Upper lobe of right lung (tissue), 1 donor: ENCODE measurements around the gene IL17F. TPM values are rescaled to one million over a fixed set of nuclear protein-coding genes. Genes with fewer than 3 reads are reported as not detected.

Experiments used
- ATAC-seq: fragments of 200-7000 bp; cut with Tn5 transposase; one replicate; pipeline ENCODE4 v1.9.1; 2020; ENCODE audit warnings: mild to moderate bottlenecking, moderate library complexity
- DNase-seq: peaks from one replicate; pipeline ENCODE4 v3.0.0-alpha.2; 2020
- H3K27ac ChIP-seq: fragments of 200-600 bp; one replicate; pipeline ENCODE4 v1.8.0; 2022
- H3K27me3 ChIP-seq: fragments of 200-600 bp; one replicate; pipeline ENCODE4 v1.8.0; 2022; ENCODE audit warnings: mild to moderate bottlenecking
- H3K36me3 ChIP-seq: fragments of 200-600 bp; one replicate; pipeline ENCODE4 v1.8.0; 2022
- H3K4me1 ChIP-seq: fragments of 200-600 bp; one replicate; pipeline ENCODE4 v1.8.0; 2022
- H3K4me3 ChIP-seq: fragments of 200-600 bp; one replicate; pipeline ENCODE4 v1.8.0; 2022; ENCODE audit warnings: mild to moderate bottlenecking
- H3K9me3 ChIP-seq: fragments of 200-600 bp; one replicate; pipeline ENCODE4 v1.8.0; 2022
- CTCF ChIP-seq: fragments of 200-600 bp; IDR thresholded peaks from one replicate; pipeline ENCODE4 v1.8.0; 2022; ENCODE audit warnings: antibody characterized with exemption
- intact Hi-C: fragments of 100-400 bp; cut with DNase I; formaldehyde crosslinking; loops from one replicate; pipeline ENCODE4 v1.11.0; 2022
- total RNA-seq: library from RNA; stranded (reverse); fragmentation: NEBNext Ultra II Directional; extraction: Animal tissue kit (Norgen Biotek cat#: 25700); gene quantifications from one replicate; pipeline ENCODE4 v1.2.1, GENCODE V29; 2021
- donor health status: DM: no; HTN: yes; CAD: no; lungs with severe emphysema.

Gene IL17F
- total RNA-seq, 1 donor from 2014 or later, result not detected

- Histone ChIP-seq H3K27me3 (no peaks in the 10 kb centered on the region), H3K36me3 (no peaks in the 10 kb centered on the region), H3K27ac (no peak overlapping the region), H3K4me1 (no peaks in the 10 kb centered on the region), H3K4me3 (no peak overlapping the region), H3K9me3 (no peaks in the 10 kb centered on the region)
- DNase-seq, result no peak
- intact Hi-C loops, result no loop called here
- no peak for TF ChIP-seq CTCF
- ATAC-seq, result no peak
These were observed 13.6 kb downstream of the IL17F start for GRCh38 chr6:52230685-52231084.

- DNase-seq, result no peak
- Histone ChIP-seq H3K4me1 (no peaks in the 10 kb centered on the region), H3K4me3 (no peak overlapping the region), H3K9me3 (no peaks in the 10 kb centered on the region), H3K27me3 (no peaks in the 10 kb centered on the region), H3K36me3 (no peaks in the 10 kb centered on the region), H3K27ac (no peak overlapping the region)
- no peak for ATAC-seq
- no peak for TF ChIP-seq CTCF
- intact Hi-C loops, result no loop called here
These were observed 16.8 kb downstream of the IL17F start for GRCh38 chr6:52227495-52227894.

- no peak for TF ChIP-seq CTCF
- intact Hi-C loops, result no loop called here
- ATAC-seq (no peak), DNase-seq (no peak)
- H3K9me3 ChIP-seq, result no peaks in the 10 kb centered on the region
- no peak overlapping the region for H3K27ac ChIP-seq
- no peak overlapping the region for H3K4me3 ChIP-seq
- no peaks in the 10 kb centered on the region for H3K36me3 ChIP-seq
- H3K27me3 ChIP-seq, result no peaks in the 10 kb centered on the region
- H3K4me1 ChIP-seq, result no peaks in the 10 kb centered on the region
These were observed 23.0 kb downstream of the IL17F start for GRCh38 chr6:52221302-52221701.

- Histone ChIP-seq H3K36me3 (no peaks in the 10 kb centered on the region), H3K4me3 (no peak overlapping the region), H3K27ac (no peak overlapping the region), H3K9me3 (no peaks in the 10 kb centered on the region), H3K27me3 (no peaks in the 10 kb centered on the region), H3K4me1 (no peaks in the 10 kb centered on the region)
- ATAC-seq (no peak), DNase-seq (no peak)
- no peak for TF ChIP-seq CTCF
- intact Hi-C loops, result no loop called here
These were observed 26.5 kb downstream of the IL17F start for GRCh38 chr6:52217761-52218160.

GRCh38 chr6:52216932-52217575 lies 27.2 kb downstream of the IL17F start:
- TF ChIP-seq CTCF, result no peak
- intact Hi-C loops, result no loop called here
- no peaks in the 10 kb centered on the region for H3K36me3 ChIP-seq

GRCh38 chr6:52215787-52216186 lies 28.5 kb downstream of the IL17F start:
- H3K27ac ChIP-seq, result no peak overlapping the region
- H3K36me3 ChIP-seq, result no peaks in the 10 kb centered on the region
- no peaks in the 10 kb centered on the region for H3K9me3 ChIP-seq
- no peak for DNase-seq
- no peaks in the 10 kb centered on the region for H3K4me1 ChIP-seq
- ATAC-seq, result no peak
- no peak for TF ChIP-seq CTCF
- intact Hi-C loops, result no loop called here
- no peaks in the 10 kb centered on the region for H3K27me3 ChIP-seq
- H3K4me3 ChIP-seq, result no peak overlapping the region

More at GRCh38 chr6:52216932-52217575, 27.2 kb downstream of the IL17F start:
- no peak for DNase-seq
- ATAC-seq, result no peak
- Histone ChIP-seq H3K4me1 (no peaks in the 10 kb centered on the region), H3K9me3 (no peaks in the 10 kb centered on the region), H3K4me3 (no peak overlapping the region), H3K27ac (no peak overlapping the region), H3K27me3 (no peaks in the 10 kb centered on the region)
